H9 (cell line): ENCODE measurements around the gene ARHGAP27. TPM values are rescaled to one million over a fixed set of nuclear protein-coding genes. Genes with fewer than 3 reads are reported as not detected.

ENCODE experiments used
- DNase-seq: peaks from one replicate; pipeline ENCODE4 v3.0.0-alpha.2; 2017
- H2AFZ ChIP-seq: one replicate; pipeline ENCODE4 v1.6.1; 2013; ENCODE audit warnings: mild to moderate bottlenecking, low read length, control low read depth, moderate library complexity
- H2AK5ac ChIP-seq: 2 replicates; pipeline ENCODE4 v1.6.1; 2013; ENCODE audit warnings: low read length, control low read depth, mixed read lengths; ENCODE audit not compliant: insufficient read length
- H2BK120ac ChIP-seq: one replicate; pipeline ENCODE4 v1.6.1; 2013; ENCODE audit warnings: low read depth, mild to moderate bottlenecking, low read length, control low read depth, inconsistent platforms; ENCODE audit not compliant: poor library complexity, severe bottlenecking
- H2BK12ac ChIP-seq: 2 replicates; pipeline ENCODE4 v1.6.1; 2013; ENCODE audit warnings: low read length, control low read depth, mixed read lengths, low read depth; ENCODE audit not compliant: insufficient read length
- H2BK15ac ChIP-seq: 2 replicates; pipeline ENCODE4 v1.6.1; 2013; ENCODE audit warnings: low read depth, low read length, control low read depth
- H2BK20ac ChIP-seq: one replicate; pipeline ENCODE4 v1.6.1; 2013; ENCODE audit warnings: low read depth, mild to moderate bottlenecking, low read length, control low read depth, inconsistent platforms; ENCODE audit not compliant: poor library complexity, severe bottlenecking
- H2BK5ac ChIP-seq: 2 replicates; pipeline ENCODE4 v1.6.1; 2013; ENCODE audit warnings: low read length, control low read depth, mixed read lengths; ENCODE audit not compliant: insufficient read length
- H3K14ac ChIP-seq: 2 replicates; pipeline ENCODE4 v1.6.1; 2013; ENCODE audit warnings: low read length, control low read depth; ENCODE audit not compliant: insufficient read depth
- H3K18ac ChIP-seq: 2 replicates; pipeline ENCODE4 v1.6.1; 2013; ENCODE audit warnings: low read depth, mild to moderate bottlenecking, mixed read lengths, low read length, control low read depth; ENCODE audit not compliant: insufficient read length
- H3K23ac ChIP-seq: 2 replicates; pipeline ENCODE4 v1.6.1; 2013; ENCODE audit warnings: low read length, control low read depth, mixed read lengths, low read depth; ENCODE audit not compliant: insufficient read length
- H3K23me2 ChIP-seq: 2 replicates; pipeline ENCODE4 v1.6.1; 2013; ENCODE audit warnings: low read depth, mild to moderate bottlenecking, mixed read lengths, low read length, control low read depth; ENCODE audit not compliant: insufficient read length, poor library complexity, severe bottlenecking
- H3K27ac ChIP-seq: 2 replicates; pipeline ENCODE4 v1.5.1; 2013; ENCODE audit warnings: low read length, control low read depth, mixed read lengths, low read depth; ENCODE audit not compliant: insufficient read length
- H3K27me3 ChIP-seq: 2 replicates; pipeline ENCODE4 v1.6.1; 2013; ENCODE audit warnings: low read length, control low read depth, inconsistent platforms; ENCODE audit not compliant: insufficient read depth
- H3K4ac ChIP-seq: 2 replicates; pipeline ENCODE4 v1.6.1; 2013; ENCODE audit warnings: low read depth, mild to moderate bottlenecking, control low read depth, inconsistent platforms, low read length, moderate library complexity
- H3K4me1 ChIP-seq: 2 replicates; pipeline ENCODE4 v1.6.1; 2013; ENCODE audit warnings: low read length, control low read depth, inconsistent platforms; ENCODE audit not compliant: insufficient read depth
- H3K4me2 ChIP-seq: 2 replicates; pipeline ENCODE4 v1.6.1; 2013; ENCODE audit warnings: low read length, control low read depth, mixed read lengths; ENCODE audit not compliant: insufficient read length, insufficient read depth
- H3K56ac ChIP-seq: 2 replicates; pipeline ENCODE4 v1.6.1; 2013; ENCODE audit warnings: low read depth, mild to moderate bottlenecking, mixed read lengths, low read length, control low read depth; ENCODE audit not compliant: insufficient read length
- H3K79me1 ChIP-seq: 2 replicates; pipeline ENCODE4 v1.6.1; 2013; ENCODE audit warnings: low read depth, mild to moderate bottlenecking, moderate library complexity, low read length, control low read depth, inconsistent platforms; ENCODE audit not compliant: insufficient read depth, poor library complexity, severe bottlenecking
- H3K79me2 ChIP-seq: 2 replicates; pipeline ENCODE4 v1.6.1; 2013; ENCODE audit warnings: low read length, control low read depth, inconsistent platforms; ENCODE audit not compliant: insufficient read depth
- H3K9ac ChIP-seq: 2 replicates; pipeline ENCODE4 v1.6.1; 2013; ENCODE audit warnings: low read length, control low read depth, mixed read lengths; ENCODE audit not compliant: insufficient read length; ENCODE audit errors: extremely low read depth
- H3K9me3 ChIP-seq: one replicate; pipeline ENCODE4 v1.6.1; 2013; ENCODE audit warnings: low read depth, low read length, inconsistent platforms; ENCODE audit not compliant: control insufficient read depth
- H3T11ph ChIP-seq: one replicate; pipeline ENCODE4 v1.6.1; 2013; ENCODE audit warnings: mild to moderate bottlenecking, low read length, control low read depth, inconsistent platforms
- H4K20me1 ChIP-seq: one replicate; pipeline ENCODE4 v1.6.1; 2013; ENCODE audit not compliant: control insufficient read depth, insufficient read length, insufficient read depth
- H4K5ac ChIP-seq: 2 replicates; pipeline ENCODE4 v1.6.1; 2013; ENCODE audit warnings: low read depth, mild to moderate bottlenecking, mixed read lengths, low read length, control low read depth; ENCODE audit not compliant: insufficient read length
- H4K8ac ChIP-seq: replicated peaks from 2 replicates; pipeline ENCODE4 v1.6.1; 2013; ENCODE audit warnings: low read length, control low read depth, mixed read lengths, low read depth; ENCODE audit not compliant: insufficient read length
- H4K91ac ChIP-seq: 2 replicates; pipeline ENCODE4 v1.6.1; 2013; ENCODE audit warnings: low read depth, mild to moderate bottlenecking, moderate library complexity, mixed read lengths, low read length, control low read depth; ENCODE audit not compliant: insufficient read length
- H3K27ac Mint-ChIP-seq, 3 experiments: 2 replicates in 2 of 3; 3 replicates in 1 of 3; pipeline ENCODE4 v1.8.0; 2020 to 2021; ENCODE audit warnings: mixed read lengths in 3 of 3, mild to moderate bottlenecking in 1 of 3, moderate library complexity in 1 of 3
- H3K27me3 Mint-ChIP-seq: 2 replicates; pipeline ENCODE4 v1.8.0; 2021; ENCODE audit warnings: low read depth, mild to moderate bottlenecking, moderate library complexity, mixed read lengths
- H3K36me3 Mint-ChIP-seq, 3 experiments: 2 replicates in 2 of 3; 3 replicates in 1 of 3; pipeline ENCODE4 v1.8.0; 2020 to 2021; ENCODE audit warnings: low read depth in 3 of 3, mixed read lengths in 3 of 3; ENCODE audit not compliant: insufficient read depth in 1 of 3
- H3K4me1 Mint-ChIP-seq, 2 experiments: 2 replicates each; pipeline ENCODE4 v1.8.0; 2020; ENCODE audit warnings: mixed read lengths in 2 of 2
- H3K4me3 Mint-ChIP-seq, 2 experiments: 2 replicates in 1 of 2; 3 replicates in 1 of 2; pipeline ENCODE4 v1.8.0; 2020 to 2021; ENCODE audit warnings: mild to moderate bottlenecking in 2 of 2, mixed read lengths in 2 of 2, moderate library complexity in 1 of 2
- H3K9me3 Mint-ChIP-seq, 2 experiments: 2 replicates in 1 of 2; 3 replicates in 1 of 2; pipeline ENCODE4 v1.8.0; 2020; ENCODE audit warnings: mild to moderate bottlenecking in 2 of 2, mixed read lengths in 2 of 2, moderate library complexity in 1 of 2
- WGBS: extraction: QIAGEN DNeasy Blood & Tissue Kit; methylation state at CpG from one replicate; pipeline ENCODE4 v1.1.7; 2013; ENCODE audit warnings: missing lambda C conversion rate, low lambda C conversion rate, mixed read lengths; ENCODE audit not compliant: insufficient read length; ENCODE audit errors: extremely low coverage; 5-methylcytosine and 5-hydroxymethylcytosine counted together
- total RNA-seq: library from RNA; stranded (reverse); gene quantifications from 2 replicates; pipeline ENCODE4 v1.2.1, GENCODE V29; 2021
- TF ChIP-seq, protein P1 (sequence below): fragments of 200-600 bp; sonication (generic); conservative IDR thresholded peaks from 3 replicates; pipeline ENCODE4 v1.8.0; 2021; ENCODE audit warnings: antibody characterized with exemption, mild to moderate bottlenecking

ARHGAP27 gene
- total RNA-seq, 1 experiment from 2014 or later: 9.9 TPM

DNA sequence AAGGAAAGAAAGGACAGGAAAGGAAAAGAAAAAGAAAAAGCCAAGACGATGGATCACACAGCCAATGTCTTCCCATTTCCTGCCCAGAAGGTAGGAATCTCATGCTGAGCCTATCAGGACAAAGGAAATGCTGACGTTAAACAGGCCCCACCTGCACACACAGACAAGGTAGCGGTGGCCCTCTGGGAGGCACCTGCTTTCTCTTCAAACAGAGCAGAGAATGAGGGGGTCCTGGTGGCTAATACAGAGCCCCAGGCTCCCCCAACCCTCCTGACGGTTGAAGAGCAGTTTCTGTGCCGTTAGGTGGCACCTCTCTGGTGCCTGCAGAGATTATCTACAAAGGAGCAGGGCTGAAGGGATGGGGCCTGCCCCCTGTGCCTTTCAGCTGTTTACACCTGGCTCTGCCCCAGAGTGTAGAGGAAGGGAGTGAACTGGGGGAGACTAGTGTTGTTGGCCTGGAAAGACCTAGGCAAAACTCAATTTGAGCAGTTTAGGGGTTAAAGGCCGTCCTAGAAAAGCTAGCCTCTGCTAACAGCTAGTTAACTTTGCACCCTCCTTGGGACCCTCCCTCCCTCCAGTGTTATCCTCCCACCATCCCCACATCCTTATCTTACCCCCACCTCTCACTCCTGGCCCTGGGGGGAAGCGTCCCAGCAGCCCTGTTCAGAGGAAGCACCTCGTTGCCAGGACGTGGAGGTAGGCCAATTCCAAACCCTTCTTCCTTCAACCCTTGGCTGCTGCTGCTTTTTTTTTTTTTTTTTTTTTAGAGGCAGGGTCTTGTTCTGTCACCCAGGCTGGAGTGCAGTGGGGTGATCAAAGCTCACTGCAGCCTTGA lies 56.3 kb downstream of the ARHGAP27 start:
- H2BK120ac ChIP-seq: no peak overlapping the region
- H3K79me2 ChIP-seq: no peaks in the 10 kb centered on the region
- H4K91ac ChIP-seq: no peak overlapping the region
- peak; percentile 68 for DNase-seq
- no peak overlapping the region for H2BK5ac ChIP-seq
- no peak overlapping the region for H3T11ph ChIP-seq
- no peak overlapping the region for H4K5ac ChIP-seq
- H4K20me1 ChIP-seq: no peaks in the 10 kb centered on the region
- no peak overlapping the region for H3K9ac ChIP-seq
- no peaks in the 10 kb centered on the region for H3K9me3 ChIP-seq
- no CpG with 5 or more reads among the region's 9 CpGs for WGBS
- H2AFZ ChIP-seq: no peak overlapping the region
- no peak overlapping the region for H2AK5ac ChIP-seq
- H3K18ac ChIP-seq: no peak overlapping the region
- H3K14ac ChIP-seq: peak overlapping the region; percentile 1
- H3K56ac ChIP-seq: no peak overlapping the region
- no peak overlapping the region for H3K4me3 Mint-ChIP-seq
- no peak overlapping the region for H3K23ac ChIP-seq
- no peak overlapping the region for H3K4me2 ChIP-seq
- H3K9me3 Mint-ChIP-seq: no peaks in the 10 kb centered on the region
- peaks cover 12% of the 10 kb centered on the region; the same call in 1 of the 2 replicates for H3K4me1 ChIP-seq
- TF ChIP-seq, protein P1, sequence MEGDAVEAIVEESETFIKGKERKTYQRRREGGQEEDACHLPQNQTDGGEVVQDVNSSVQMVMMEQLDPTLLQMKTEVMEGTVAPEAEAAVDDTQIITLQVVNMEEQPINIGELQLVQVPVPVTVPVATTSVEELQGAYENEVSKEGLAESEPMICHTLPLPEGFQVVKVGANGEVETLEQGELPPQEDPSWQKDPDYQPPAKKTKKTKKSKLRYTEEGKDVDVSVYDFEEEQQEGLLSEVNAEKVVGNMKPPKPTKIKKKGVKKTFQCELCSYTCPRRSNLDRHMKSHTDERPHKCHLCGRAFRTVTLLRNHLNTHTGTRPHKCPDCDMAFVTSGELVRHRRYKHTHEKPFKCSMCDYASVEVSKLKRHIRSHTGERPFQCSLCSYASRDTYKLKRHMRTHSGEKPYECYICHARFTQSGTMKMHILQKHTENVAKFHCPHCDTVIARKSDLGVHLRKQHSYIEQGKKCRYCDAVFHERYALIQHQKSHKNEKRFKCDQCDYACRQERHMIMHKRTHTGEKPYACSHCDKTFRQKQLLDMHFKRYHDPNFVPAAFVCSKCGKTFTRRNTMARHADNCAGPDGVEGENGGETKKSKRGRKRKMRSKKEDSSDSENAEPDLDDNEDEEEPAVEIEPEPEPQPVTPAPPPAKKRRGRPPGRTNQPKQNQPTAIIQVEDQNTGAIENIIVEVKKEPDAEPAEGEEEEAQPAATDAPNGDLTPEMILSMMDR: no peak
- peak overlapping the region; percentile 30 to 68 (median 32); a peak in 5 of 7 replicates for H3K27ac Mint-ChIP-seq
- H2BK20ac ChIP-seq: no peak overlapping the region
- no peaks in the 10 kb centered on the region for H3K36me3 Mint-ChIP-seq
- H2BK12ac ChIP-seq: no peak overlapping the region
- no peak overlapping the region for H3K27ac ChIP-seq
- H3K27me3 ChIP-seq: no peaks in the 10 kb centered on the region
- H3K23me2 ChIP-seq: peaks cover 2% of the 10 kb centered on the region
- H2BK15ac ChIP-seq: no peak overlapping the region
- no peak overlapping the region for H3K4ac ChIP-seq
- H4K8ac ChIP-seq: no peak overlapping the region
- peaks cover 9% of the 10 kb centered on the region for H3K27me3 Mint-ChIP-seq
- H3K79me1 ChIP-seq: no peaks in the 10 kb centered on the region
- peaks cover 41 to 46% of the 10 kb centered on the region in 2 experiments for H3K4me1 Mint-ChIP-seq
